Stomach (tissue), 4 donors: ENCODE data around the gene CAPZB.

ENCODE experiments used
- CTCF ChIP-seq, 7 experiments: fragments of 450-650 bp in 4 of 7; fragments of 200-600 bp in 3 of 7; sonication (generic) in 3 of 7; IDR thresholded peaks; one replicate each; pipeline ENCODE4 v1.5.1; 2016 to 2019; ENCODE audit warnings: antibody characterized with exemption in 7 of 7, control low read depth in 2 of 7, mild to moderate bottlenecking in 1 of 7
- EP300 ChIP-seq: sonication (generic); formaldehyde crosslinking; IDR thresholded peaks from one replicate; pipeline ENCODE4 v1.6.1; 2017; ENCODE audit warnings: antibody characterized with exemption
- POLR2A ChIP-seq, 4 donors: fragments of 450-650 bp; IDR thresholded peaks; one replicate each; pipeline ENCODE4 v1.6.1; 2016; ENCODE audit warnings: antibody characterized with exemption in 4 of 4, control low read depth in 2 of 4, mild to moderate bottlenecking in 1 of 4, moderate library complexity in 1 of 4
- POLR2AphosphoS5 ChIP-seq, 3 donors: sonication (generic); formaldehyde crosslinking; IDR thresholded peaks; one replicate each; pipeline ENCODE4 v1.6.1; 2016; ENCODE audit warnings: antibody characterized with exemption in 3 of 3

GRCh38 chr1:19404748-19405147 lies 80.6 kb downstream of the CAPZB start:
- TF ChIP-seq POLR2A (IDR thresholded peaks at IDR 0.05) (no peak), CTCF (IDR thresholded peaks at IDR 0.05) (no peak), EP300 (no peak), POLR2AphosphoS5 (IDR thresholded peaks at IDR 0.05) (no peak)
